HFFc6 (cell line): Measurements from ENCODE around the gene ARL5B. TPM values are rescaled to one million over a fixed set of nuclear protein-coding genes. Genes with fewer than 3 reads are reported as not detected.
"Not testable (repeated sequence)": the region's sequence is repeated elsewhere in the genome, so short reads cannot be mapped to it uniquely, and the experiment has no call there.

Experiments
- DNase-seq: peaks from one replicate; pipeline ENCODE4 v3.0.0-alpha.2; 2018
- H3K27ac Mint-ChIP-seq: 2 replicates; pipeline ENCODE4 v1.8.0; 2020; ENCODE audit warnings: mild to moderate bottlenecking, mixed read lengths
- H3K27me3 Mint-ChIP-seq: 2 replicates; pipeline ENCODE4 v1.8.0; 2021; ENCODE audit warnings: mild to moderate bottlenecking, moderate library complexity, mixed read lengths; ENCODE audit not compliant: insufficient read depth
- H3K36me3 Mint-ChIP-seq: 2 replicates; pipeline ENCODE4 v1.8.0; 2021; ENCODE audit warnings: low read depth, mixed read lengths
- H3K4me1 Mint-ChIP-seq: 2 replicates; pipeline ENCODE4 v1.8.0; 2020; ENCODE audit warnings: low read depth, mixed read lengths
- H3K4me3 Mint-ChIP-seq: 2 replicates; pipeline ENCODE4 v1.8.0; 2020; ENCODE audit warnings: mild to moderate bottlenecking, moderate library complexity, mixed read lengths
- H3K9me3 Mint-ChIP-seq: 2 replicates; pipeline ENCODE4 v1.8.0; 2020; ENCODE audit warnings: mild to moderate bottlenecking, mixed read lengths
- total RNA-seq, 6 experiments: library from RNA; stranded (reverse); fragmentation: NEBNext Ultra II Directional; extraction: Animal tissue kit (Norgen Biotek cat#: 25700); gene quantifications; 2 replicates in 1 of 6; 3 replicates in 5 of 6; pipeline ENCODE4 v1.2.3, GENCODE V29; 2021
- TF ChIP-seq, protein P1 (sequence below): fragments of 200-600 bp; sonication (generic); IDR thresholded peaks from 2 replicates; pipeline ENCODE4 v1.5.0; 2021; ENCODE audit warnings: antibody characterized with exemption, mild to moderate bottlenecking

Gene ARL5B
- total RNA-seq, 6 experiments from 2014 or later = 6.9 to 9.0 (median 8.7) TPM

DNA sequence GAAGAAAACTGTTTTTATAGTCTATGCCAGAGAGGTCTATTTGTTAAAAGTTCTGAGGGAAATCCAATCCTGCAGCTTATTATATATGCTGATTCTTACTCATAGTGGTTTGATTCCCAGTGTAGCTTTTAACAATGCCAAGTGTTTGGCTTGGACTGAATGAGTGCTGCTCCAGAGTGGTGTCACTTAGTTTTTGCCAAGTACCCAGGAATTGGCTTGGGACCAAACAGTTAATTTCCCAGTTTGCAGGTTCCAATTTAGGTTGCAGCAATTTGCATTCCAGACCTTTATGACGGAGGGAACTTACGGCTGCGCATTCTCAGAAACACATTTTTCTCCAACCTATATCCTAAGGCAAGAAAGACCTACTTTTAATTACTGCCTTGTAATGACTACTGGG is 40.2 kb upstream of the ARL5B start:
- DNase-seq = no peak
- Mint-ChIP-seq H3K27me3 (no peaks in the 10 kb centered on the region), H3K4me1 (peaks cover 9% of the 10 kb centered on the region), H3K36me3 (peaks cover 6% of the 10 kb centered on the region; the same call in 1 of the 2 replicates), H3K27ac (no peak overlapping the region), H3K9me3 (no peaks in the 10 kb centered on the region), H3K4me3 (no peak overlapping the region)
- TF ChIP-seq, protein P1, sequence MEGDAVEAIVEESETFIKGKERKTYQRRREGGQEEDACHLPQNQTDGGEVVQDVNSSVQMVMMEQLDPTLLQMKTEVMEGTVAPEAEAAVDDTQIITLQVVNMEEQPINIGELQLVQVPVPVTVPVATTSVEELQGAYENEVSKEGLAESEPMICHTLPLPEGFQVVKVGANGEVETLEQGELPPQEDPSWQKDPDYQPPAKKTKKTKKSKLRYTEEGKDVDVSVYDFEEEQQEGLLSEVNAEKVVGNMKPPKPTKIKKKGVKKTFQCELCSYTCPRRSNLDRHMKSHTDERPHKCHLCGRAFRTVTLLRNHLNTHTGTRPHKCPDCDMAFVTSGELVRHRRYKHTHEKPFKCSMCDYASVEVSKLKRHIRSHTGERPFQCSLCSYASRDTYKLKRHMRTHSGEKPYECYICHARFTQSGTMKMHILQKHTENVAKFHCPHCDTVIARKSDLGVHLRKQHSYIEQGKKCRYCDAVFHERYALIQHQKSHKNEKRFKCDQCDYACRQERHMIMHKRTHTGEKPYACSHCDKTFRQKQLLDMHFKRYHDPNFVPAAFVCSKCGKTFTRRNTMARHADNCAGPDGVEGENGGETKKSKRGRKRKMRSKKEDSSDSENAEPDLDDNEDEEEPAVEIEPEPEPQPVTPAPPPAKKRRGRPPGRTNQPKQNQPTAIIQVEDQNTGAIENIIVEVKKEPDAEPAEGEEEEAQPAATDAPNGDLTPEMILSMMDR = no peak

DNA sequence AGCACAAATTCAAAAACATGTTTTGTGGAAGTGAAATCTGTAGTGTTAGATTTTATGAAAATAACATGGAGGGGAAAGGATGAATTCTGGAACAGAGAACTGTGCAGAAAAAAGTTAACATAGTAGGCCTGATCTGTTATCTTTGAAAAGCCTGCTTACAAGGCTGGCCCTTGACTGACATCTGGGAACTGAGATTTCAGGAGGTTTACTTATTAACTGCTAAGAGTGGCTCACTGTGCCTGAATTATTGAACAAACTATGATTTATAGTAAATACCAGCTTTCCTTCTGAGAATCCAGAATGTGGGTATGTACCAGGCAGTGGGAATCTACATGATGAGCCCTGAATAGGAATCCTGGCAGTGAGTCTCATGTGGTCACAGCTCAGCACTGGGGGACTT is 38.4 kb upstream of the ARL5B start:
- no peak for DNase-seq
- H3K4me1 Mint-ChIP-seq = peaks cover 12% of the 10 kb centered on the region
- H3K27me3 Mint-ChIP-seq = no peaks in the 10 kb centered on the region
- no peak overlapping the region for H3K4me3 Mint-ChIP-seq
- H3K27ac Mint-ChIP-seq = no peak overlapping the region
- H3K36me3 Mint-ChIP-seq = peaks cover 6% of the 10 kb centered on the region; the same call in 1 of the 2 replicates
- TF ChIP-seq, protein P1 = no peak
- H3K9me3 Mint-ChIP-seq = no peaks in the 10 kb centered on the region

DNA sequence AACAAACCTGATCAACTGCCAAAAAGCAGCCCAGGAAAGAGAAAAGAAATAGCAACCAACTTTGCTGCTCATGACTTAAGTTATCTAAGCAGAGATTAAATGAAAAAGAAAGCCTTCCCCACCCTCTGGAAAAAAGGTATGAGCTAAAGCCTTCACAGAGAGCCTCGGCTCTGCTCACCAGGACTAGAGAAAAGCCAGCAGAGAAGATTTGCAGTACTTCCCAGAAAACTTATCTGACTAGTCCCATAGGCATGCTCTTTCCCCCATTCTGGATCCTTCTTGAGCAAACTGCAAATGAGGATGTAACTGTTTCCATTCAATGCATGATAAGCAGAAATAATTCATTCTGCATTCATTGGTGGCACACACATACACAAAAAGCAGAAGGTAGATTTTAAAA is 35.6 kb upstream of the ARL5B start:
- not testable (repeated sequence) for H3K27me3 Mint-ChIP-seq, H3K36me3 Mint-ChIP-seq, H3K4me3 Mint-ChIP-seq, H3K9me3 Mint-ChIP-seq
- DNase-seq = peak; percentile 10
- Mint-ChIP-seq H3K27ac (peak overlapping the region; percentile 58), H3K4me1 (peaks cover 21% of the 10 kb centered on the region)

DNA sequence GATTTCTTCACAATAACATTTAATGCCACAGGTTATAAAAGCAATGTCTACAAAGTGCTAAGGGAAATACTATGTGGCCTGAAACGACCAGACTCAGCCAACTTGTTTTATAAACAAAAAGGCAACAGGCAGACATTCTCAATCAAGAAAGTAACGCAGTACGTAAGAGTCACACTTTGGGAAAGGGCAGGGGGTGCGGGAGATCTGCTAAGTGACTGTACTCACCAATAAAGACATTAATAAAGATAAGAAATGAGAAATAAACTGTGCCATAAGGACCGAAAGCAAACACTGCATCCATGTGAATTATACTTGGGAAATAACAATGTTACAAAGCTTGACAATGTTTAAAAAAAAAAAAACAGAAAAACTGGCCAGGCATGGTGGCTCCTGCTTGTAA is 33.3 kb upstream of the ARL5B start:
- TF ChIP-seq, protein P1 = no peak
- H3K4me3 Mint-ChIP-seq = no peak overlapping the region
- peaks cover 3% of the 10 kb centered on the region for H3K27me3 Mint-ChIP-seq
- no peaks in the 10 kb centered on the region for H3K9me3 Mint-ChIP-seq
- H3K36me3 Mint-ChIP-seq = no peaks in the 10 kb centered on the region
- no peak overlapping the region for H3K27ac Mint-ChIP-seq
- DNase-seq = no peak
- H3K4me1 Mint-ChIP-seq = peaks cover 21% of the 10 kb centered on the region

DNA sequence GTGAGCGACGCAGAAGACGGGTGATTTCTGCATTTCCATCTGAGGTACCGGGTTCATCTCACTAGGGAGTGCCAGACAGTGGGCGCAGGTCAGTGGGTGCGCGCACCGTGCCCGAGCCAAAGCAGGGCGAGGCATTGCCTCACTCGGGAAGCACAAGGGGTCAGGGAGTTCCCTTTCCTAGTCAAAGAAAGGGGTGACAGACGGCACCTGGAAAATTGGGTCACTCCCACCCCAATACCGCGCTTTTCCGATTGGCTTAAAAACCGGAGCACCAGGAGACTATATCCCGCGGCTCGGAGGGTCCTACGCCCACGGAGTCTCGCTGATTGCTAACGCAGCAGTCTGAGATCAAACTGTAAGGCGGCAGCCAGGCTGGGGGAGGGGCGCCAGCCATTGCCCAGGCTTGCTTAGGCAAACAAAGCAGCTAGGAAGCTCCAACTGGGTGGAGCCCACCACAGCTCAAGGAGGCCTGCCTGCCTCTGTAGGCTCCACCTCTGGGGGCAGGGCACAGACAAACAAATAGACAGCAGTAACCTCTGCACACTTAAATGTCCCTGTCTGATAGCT is 31.7 kb upstream of the ARL5B start:
- H3K36me3 Mint-ChIP-seq = not testable (repeated sequence)
- peaks cover 21% of the 10 kb centered on the region for H3K4me1 Mint-ChIP-seq

DNA sequence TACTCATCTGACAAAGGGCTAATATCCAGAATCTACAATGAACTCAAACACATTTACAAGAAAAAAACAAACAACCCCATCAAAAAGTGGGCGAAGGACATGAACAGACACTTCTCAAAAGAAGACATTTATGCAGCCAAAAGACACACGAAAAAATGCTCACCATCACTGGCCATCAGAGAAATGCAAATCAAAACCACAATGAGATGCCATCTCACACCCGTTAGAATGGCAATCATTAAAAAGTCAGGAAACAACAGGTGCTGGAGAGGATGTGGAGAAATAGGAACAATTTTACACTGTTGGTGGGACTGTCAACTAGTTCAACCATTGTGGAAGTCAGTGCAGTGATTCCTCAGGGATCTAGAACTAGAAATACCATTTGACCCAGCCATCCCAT is 26.7 kb upstream of the ARL5B start:
- H3K27ac Mint-ChIP-seq, H3K4me3 Mint-ChIP-seq, H3K36me3 Mint-ChIP-seq, DNase-seq, H3K27me3 Mint-ChIP-seq, H3K4me1 Mint-ChIP-seq, H3K9me3 Mint-ChIP-seq: not testable (repeated sequence)

More for the DNA sequence above, 31.7 kb upstream of the ARL5B start:
- H3K27me3 Mint-ChIP-seq, H3K9me3 Mint-ChIP-seq: not testable (repeated sequence)
- DNase-seq = peak; percentile 45
- Mint-ChIP-seq H3K4me3 (peak overlapping the region; percentile 91), H3K27ac (peak overlapping the region; percentile 82)

DNA sequence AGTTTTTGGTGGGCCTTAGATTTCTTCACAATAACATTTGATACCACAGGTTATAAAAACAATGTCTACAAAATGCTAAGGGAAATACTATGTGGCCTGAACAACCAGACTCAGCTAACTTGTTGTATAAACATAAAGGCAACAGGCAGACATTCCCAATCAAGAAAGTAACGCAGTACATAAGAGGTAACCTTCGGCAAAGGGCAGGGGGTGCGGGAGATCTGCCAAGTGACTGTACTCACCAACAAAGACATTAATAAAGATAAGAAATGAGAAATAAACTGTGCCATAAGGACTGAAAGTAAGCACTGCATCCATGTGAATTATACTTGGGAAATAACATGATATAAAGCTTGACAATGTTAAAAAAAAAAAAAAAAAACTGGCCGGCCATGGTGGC is 23.2 kb upstream of the ARL5B start:
- Mint-ChIP-seq H3K9me3 (no peaks in the 10 kb centered on the region), H3K4me3 (no peak overlapping the region), H3K4me1 (no peaks in the 10 kb centered on the region), H3K27me3 (no peaks in the 10 kb centered on the region), H3K36me3 (no peaks in the 10 kb centered on the region), H3K27ac (no peak overlapping the region)
- no peak for DNase-seq
- TF ChIP-seq, protein P1 = no peak

- DNase-seq, H3K9me3 Mint-ChIP-seq, H3K4me3 Mint-ChIP-seq, H3K36me3 Mint-ChIP-seq, H3K27me3 Mint-ChIP-seq, H3K27ac Mint-ChIP-seq, H3K4me1 Mint-ChIP-seq: not testable (repeated sequence)
These were observed 21.8 kb upstream of the ARL5B start for GRCh38 chr10:18637400-18637799.

- not testable (repeated sequence) for H3K4me3 Mint-ChIP-seq, H3K9me3 Mint-ChIP-seq, DNase-seq, H3K27ac Mint-ChIP-seq, H3K36me3 Mint-ChIP-seq, H3K27me3 Mint-ChIP-seq, H3K4me1 Mint-ChIP-seq
These were observed 19.5 kb upstream of the ARL5B start for GRCh38 chr10:18639719-18640118.
